GM12872 (cell line): ENCODE results near the gene PHLDA1.

Experiments used
- TF ChIP-seq, protein P1 (sequence below): IDR thresholded peaks from 3 replicates; pipeline ENCODE4 v1.5.1; 2011; ENCODE audit warnings: low read depth, mild to moderate bottlenecking, low read length, moderate library complexity; ENCODE audit not compliant: insufficient read depth

Gene PHLDA1

DNA sequence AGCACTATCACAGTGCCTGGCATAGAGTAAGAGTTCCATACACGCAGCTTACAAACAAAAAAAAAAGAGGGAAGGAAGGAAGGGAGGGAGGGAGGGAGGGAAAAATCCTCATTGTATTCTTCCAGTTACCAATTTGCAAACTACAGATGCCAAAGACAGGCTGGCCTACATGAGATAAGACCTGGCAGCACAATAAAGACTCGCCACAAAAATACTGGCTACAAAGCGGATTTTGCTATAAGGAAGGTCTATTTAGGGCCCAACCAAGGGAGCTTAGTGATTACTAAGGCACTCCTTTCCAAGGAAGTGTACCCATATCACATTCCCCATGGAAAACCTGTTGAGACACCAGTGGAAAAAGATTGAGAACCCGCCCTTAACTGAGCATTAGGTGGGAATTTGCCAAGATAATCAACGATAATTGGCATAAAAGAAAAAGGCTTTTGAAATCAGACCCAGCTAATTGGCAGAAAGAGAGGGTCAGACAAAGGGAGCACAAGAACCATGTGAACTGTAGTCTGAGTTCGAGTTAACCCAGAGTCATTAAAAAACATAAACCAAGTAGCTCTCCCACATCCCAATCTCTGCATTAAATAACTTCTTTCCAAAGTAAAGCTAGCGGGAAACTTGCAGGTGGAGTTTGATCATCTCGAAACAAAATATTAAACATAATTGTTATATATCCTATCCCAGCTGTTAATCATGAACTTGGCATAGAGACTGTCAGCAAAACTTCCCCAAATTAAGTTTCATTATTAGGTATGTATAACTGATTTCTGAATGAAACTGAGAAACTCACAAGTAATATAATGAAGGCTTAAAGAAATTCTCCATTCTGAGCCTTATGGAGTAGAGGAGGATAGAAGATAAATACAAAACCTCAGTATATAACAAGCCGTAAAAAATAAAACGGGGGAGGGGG, 50.1 kb downstream of the PHLDA1 start:
- TF ChIP-seq, protein P1, sequence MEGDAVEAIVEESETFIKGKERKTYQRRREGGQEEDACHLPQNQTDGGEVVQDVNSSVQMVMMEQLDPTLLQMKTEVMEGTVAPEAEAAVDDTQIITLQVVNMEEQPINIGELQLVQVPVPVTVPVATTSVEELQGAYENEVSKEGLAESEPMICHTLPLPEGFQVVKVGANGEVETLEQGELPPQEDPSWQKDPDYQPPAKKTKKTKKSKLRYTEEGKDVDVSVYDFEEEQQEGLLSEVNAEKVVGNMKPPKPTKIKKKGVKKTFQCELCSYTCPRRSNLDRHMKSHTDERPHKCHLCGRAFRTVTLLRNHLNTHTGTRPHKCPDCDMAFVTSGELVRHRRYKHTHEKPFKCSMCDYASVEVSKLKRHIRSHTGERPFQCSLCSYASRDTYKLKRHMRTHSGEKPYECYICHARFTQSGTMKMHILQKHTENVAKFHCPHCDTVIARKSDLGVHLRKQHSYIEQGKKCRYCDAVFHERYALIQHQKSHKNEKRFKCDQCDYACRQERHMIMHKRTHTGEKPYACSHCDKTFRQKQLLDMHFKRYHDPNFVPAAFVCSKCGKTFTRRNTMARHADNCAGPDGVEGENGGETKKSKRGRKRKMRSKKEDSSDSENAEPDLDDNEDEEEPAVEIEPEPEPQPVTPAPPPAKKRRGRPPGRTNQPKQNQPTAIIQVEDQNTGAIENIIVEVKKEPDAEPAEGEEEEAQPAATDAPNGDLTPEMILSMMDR = no peak

DNA sequence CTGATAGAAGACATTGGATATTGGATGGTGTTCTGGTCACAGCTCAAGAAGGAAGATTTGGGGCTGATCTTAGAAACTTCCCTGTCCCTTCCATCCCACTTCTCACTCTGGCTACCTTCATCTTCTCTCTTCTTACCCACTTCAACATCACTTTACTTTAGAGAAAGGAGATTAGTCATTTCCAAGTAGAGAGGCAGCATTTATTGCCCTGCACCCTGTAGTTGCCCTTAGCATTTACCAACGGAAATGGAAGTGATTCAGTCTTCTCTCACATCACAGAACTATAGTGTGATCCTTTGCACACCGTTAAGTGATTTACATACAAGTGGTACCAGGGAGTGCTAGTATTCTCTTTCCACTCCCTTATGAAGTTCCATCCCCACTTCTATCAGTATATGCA, 52.4 kb downstream of the PHLDA1 start:
- TF ChIP-seq, protein P1 = no peak

DNA sequence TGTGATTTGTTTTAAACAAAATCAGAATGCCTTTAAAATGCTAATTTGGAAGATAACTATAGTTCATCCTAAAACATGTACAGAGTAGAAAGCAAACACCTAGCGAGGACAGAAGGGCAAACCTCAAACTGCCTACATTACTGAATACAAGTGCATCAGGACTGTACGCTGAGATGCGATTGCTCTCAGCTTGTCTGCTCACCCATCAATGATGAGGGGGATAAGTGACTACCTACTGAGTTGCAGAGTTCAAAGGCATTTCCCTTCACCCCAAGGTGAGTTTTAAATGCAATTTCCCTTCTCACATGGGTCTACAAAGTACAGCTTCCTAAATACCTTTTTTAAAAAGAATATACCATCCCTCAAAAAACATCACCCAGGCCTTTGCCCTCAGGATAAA, 52.9 kb downstream of the PHLDA1 start:
- TF ChIP-seq, protein P1 = no peak

DNA sequence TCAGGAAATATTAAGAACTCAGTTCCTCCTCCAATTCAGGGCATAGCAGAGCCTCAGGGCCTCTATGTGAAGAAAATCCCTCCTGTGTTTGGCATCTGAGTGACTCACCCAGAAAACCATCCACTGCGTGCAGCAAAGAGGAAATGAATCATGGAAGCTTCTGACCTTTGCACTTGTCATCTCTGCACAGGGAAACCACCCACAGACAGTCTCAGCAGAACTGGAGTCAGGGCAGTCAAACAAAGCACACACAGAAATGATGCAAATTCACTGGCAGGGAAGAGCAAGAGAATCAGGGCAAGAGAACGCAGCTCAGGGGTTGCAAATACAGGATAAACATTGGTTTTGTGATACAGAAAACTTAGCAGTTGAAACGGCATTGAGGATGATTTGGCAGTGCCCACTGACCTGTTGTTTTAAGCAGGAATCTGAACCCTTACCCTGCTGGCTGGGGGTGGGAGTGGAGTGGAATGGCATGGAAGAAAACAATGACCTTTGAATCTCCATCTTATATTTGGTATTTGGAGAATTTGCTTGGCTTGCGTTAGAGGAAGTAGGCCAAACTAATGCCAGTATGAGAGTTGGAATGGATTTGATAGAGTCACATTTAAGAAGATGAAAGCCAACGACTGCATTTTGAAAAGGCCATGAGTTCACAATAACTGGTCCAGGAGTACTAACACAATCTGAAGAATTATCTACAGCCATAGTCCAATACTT, 53.5 kb downstream of the PHLDA1 start:
- TF ChIP-seq, protein P1 = no peak

DNA sequence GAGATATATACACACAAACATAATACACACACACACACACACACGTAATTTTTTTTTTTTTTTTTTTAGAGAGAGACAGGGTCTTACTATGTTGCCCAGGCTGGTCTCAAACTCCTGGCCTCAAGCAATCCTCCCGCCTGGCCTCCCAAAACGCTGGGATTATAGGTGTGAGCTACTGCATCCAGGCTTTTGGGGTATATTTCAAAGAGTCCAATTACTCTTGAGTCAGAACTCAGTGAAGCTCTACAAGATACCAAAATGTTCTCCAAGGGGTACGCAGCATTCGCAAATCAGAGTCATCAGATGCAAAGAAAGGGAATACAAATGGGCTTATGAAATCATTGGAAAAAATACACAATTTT, 54.0 kb downstream of the PHLDA1 start:
- TF ChIP-seq, protein P1 = no peak

DNA sequence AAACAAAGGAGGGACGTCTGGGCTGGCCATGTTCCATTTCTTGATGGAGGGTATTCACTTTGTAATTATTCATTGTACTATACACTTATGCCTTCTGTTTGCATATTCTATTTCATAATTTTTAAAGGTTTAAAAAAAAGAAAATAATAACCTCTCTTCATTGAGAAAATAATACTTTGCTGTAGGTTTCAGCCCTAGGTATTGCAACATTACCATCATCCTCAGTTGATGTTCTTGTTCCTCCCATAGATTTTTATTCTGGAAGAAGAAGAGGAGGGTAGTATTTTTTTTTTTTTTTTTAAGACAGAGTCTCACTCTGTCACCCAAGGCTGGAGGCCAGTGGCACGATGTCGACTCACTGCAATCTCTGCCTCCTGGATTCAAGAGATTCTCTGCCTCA, 54.7 kb downstream of the PHLDA1 start:
- TF ChIP-seq, protein P1 = no peak

DNA sequence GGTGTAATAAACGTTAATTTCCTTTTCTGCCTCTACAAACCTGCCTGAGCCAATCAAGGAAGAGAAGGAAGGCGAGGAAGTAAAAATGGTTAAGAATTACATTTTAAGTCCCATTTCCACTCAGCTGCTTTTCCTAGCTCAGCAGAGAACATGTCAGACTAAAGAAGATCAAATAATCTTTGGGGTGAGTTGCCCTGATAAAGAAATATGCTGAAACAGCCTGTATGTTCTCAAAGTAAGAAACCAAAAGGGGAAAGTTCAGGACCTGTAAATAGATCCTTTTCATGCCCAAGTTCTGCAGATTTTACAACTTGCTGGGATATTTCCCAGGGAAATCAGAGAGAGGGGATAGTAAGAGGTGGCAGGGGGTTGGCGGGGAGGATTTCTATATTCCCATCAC, 55.5 kb downstream of the PHLDA1 start:
- TF ChIP-seq, protein P1 = no peak
